HepG2 (cell line): Measurements from ENCODE around the gene CDH11. TPM values are rescaled to one million over a fixed set of nuclear protein-coding genes. Genes with fewer than 3 reads are reported as not detected.

ENCODE experiments used
- ATAC-seq: fragments of 200-7000 bp; cut with Tn5 transposase; 3 replicates; pipeline ENCODE4 v1.9.1; 2020; ENCODE audit warnings: mild to moderate bottlenecking, moderate library complexity
- BruUV-seq: library from RNA; stranded (reverse); fragments of 400-500 nt; replicated peaks from 2 replicates; lab custom pipeline; 2021; lab: Mats Ljungman, UMichigan
- CTCF ChIA-PET: fragments of 300-600 bp; formaldehyde crosslinking; extraction: SDS; loops from one replicate; lab custom pipeline; 2021; ENCODE audit warnings: low total read pairs, inconsistent platforms, low intra/inter-chr PET ratio; lab: Yijun Ruan, JAX
- POLR2A ChIA-PET: fragments of 350-600 bp; sonication (Branson Sonifier 250); formaldehyde crosslinking; loops from one replicate; lab custom pipeline; 2020; ENCODE audit warnings: antibody characterized with exemption, inconsistent platforms; lab: Yijun Ruan, JAX
- DNase-seq: peaks from one replicate; pipeline ENCODE4 v3.0.0-alpha.2; 2015; ENCODE audit warnings: low spot score
- FAIRE-seq: peaks from 3 replicates; lab custom pipeline; 2011; peaks lifted over from hg19 to GRCh38; lab: Jason Lieb, UNC
- H2AFZ ChIP-seq: one replicate; pipeline ENCODE4 v1.6.1; 2011; ENCODE audit warnings: low read length, inconsistent platforms
- H3K27ac ChIP-seq: fragments of 300-600 bp; 3 replicates; pipeline ENCODE4 v1.8.0; 2011; ENCODE audit warnings: mixed run types, mild to moderate bottlenecking, mixed read lengths, low read length, inconsistent platforms; ENCODE audit not compliant: insufficient read depth; ENCODE audit errors: extremely low read length
- H3K27me3 ChIP-seq, 2 experiments: fragments of 200-600 bp in 1 of 2; 2 replicates in 1 of 2; 3 replicates in 1 of 2; pipeline versions ENCODE4 v1.6.0 to v1.8.0; 2011; ENCODE audit warnings: low read length in 2 of 2, mild to moderate bottlenecking in 2 of 2, moderate library complexity in 2 of 2, inconsistent platforms in 1 of 2; ENCODE audit not compliant: insufficient read depth in 2 of 2, control insufficient read depth in 1 of 2
- H3K36me3 ChIP-seq, 2 experiments: fragments of 200-600 bp in 1 of 2; replicated peaks in 1 of 2; 2 replicates in 1 of 2; 3 replicates in 1 of 2; pipeline versions ENCODE4 v1.5.1 to v1.8.0; 2011; ENCODE audit warnings: low read length in 2 of 2, inconsistent platforms in 1 of 2; ENCODE audit not compliant: insufficient read depth in 2 of 2, control insufficient read depth in 1 of 2
- H3K4me1 ChIP-seq: 2 replicates; pipeline ENCODE4 v1.5.1; 2012; ENCODE audit warnings: low read length, inconsistent platforms; ENCODE audit not compliant: insufficient read depth
- H3K4me2 ChIP-seq: 2 replicates; pipeline ENCODE4 v1.6.0; 2011; ENCODE audit warnings: low read depth, low read length, inconsistent platforms
- H3K4me3 ChIP-seq, 3 experiments: fragments of 200-600 bp in 1 of 3; sonication (generic), shearing (Covaris generic) in 1 of 3; replicated peaks in 1 of 3; 2 replicates each; pipeline ENCODE4 v1.5.1; 2011 to 2016; ENCODE audit warnings: low read length in 3 of 3, inconsistent platforms in 2 of 3, low read depth in 2 of 3, mild to moderate bottlenecking in 2 of 3, control low read depth in 1 of 3, mixed read lengths in 1 of 3; ENCODE audit not compliant: insufficient read depth in 1 of 3
- H3K79me2 ChIP-seq: one replicate; pipeline ENCODE4 v1.6.1; 2011; ENCODE audit warnings: low read length, inconsistent platforms; ENCODE audit not compliant: insufficient read depth
- H3K9ac ChIP-seq: 2 replicates; pipeline ENCODE4 v1.6.0; 2011; ENCODE audit warnings: mild to moderate bottlenecking, low read depth, low read length, inconsistent platforms; ENCODE audit not compliant: insufficient read depth
- H3K9me3 ChIP-seq: 2 replicates; pipeline ENCODE4 v1.5.1; 2012; ENCODE audit warnings: mild to moderate bottlenecking, low read length
- H4K20me1 ChIP-seq: 2 replicates; pipeline ENCODE4 v1.6.0; 2011; ENCODE audit warnings: inconsistent platforms, mild to moderate bottlenecking, low read length, moderate library complexity; ENCODE audit not compliant: insufficient read depth
- ASH2L ChIP-seq: fragments of 300-600, 200-600 bp; sonication (generic); IDR thresholded peaks from 2 replicates; pipeline ENCODE4 v1.7.0; 2017; ENCODE audit warnings: low read depth, mild to moderate bottlenecking, moderate library complexity, mixed read lengths, low read length; ENCODE audit not compliant: insufficient read length
- MAFF ChIP-seq: IDR thresholded peaks from 2 replicates; pipeline ENCODE4 v1.6.1; 2011; ENCODE audit warnings: low read depth, low read length, improper control_type of control experiment
- PHB2 ChIP-seq: fragments of 450-650 bp; IDR thresholded peaks from 2 replicates; pipeline ENCODE4 v1.6.1; 2018; ENCODE audit not compliant: partially characterized antibody
- REPIN1 ChIP-seq: sonication (generic); formaldehyde crosslinking; IDR thresholded peaks from 2 replicates; pipeline ENCODE4 v1.8.0; 2022; ENCODE audit warnings: missing genetic modification reagents, low read depth, mild to moderate bottlenecking, borderline replicate concordance
- SCMH1 ChIP-seq: sonication (generic); formaldehyde crosslinking; IDR thresholded peaks from 2 replicates; pipeline ENCODE4 v1.9.0; 2021; ENCODE audit warnings: missing genetic modification reagents, mild to moderate bottlenecking, borderline replicate concordance
- THAP11 ChIP-seq: IDR thresholded peaks from 2 replicates; pipeline ENCODE4 v1.6.1; 2016; ENCODE audit warnings: missing biosample characterization, missing genetic modification reagents
- ZFYVE20 ChIP-seq: sonication (generic); formaldehyde crosslinking; IDR thresholded peaks from 2 replicates; pipeline ENCODE4 v1.8.0; 2023; ENCODE audit warnings: low read depth, mild to moderate bottlenecking, moderate library complexity, missing genetic modification reagents, borderline replicate concordance
- ZNF121 ChIP-seq: sonication (generic); formaldehyde crosslinking; IDR thresholded peaks from 2 replicates; pipeline ENCODE4 v1.5.0; 2020; ENCODE audit warnings: mild to moderate bottlenecking, missing genetic modification reagents
- ZNF256 ChIP-seq: sonication (generic); formaldehyde crosslinking; conservative IDR thresholded peaks from 2 replicates; pipeline ENCODE4 v1.4.0; 2020; ENCODE audit warnings: missing genetic modification reagents
- ZNF432 ChIP-seq: sonication (generic); formaldehyde crosslinking; IDR thresholded peaks from 2 replicates; pipeline ENCODE4 v1.5.0; 2020; ENCODE audit warnings: missing genetic modification reagents, mild to moderate bottlenecking, borderline replicate concordance
- WGBS: methylation state at CpG from one replicate; pipeline ENCODE4 v1.1.6; 2017; ENCODE audit warnings: low lambda C conversion rate; 5-methylcytosine and 5-hydroxymethylcytosine counted together
- in situ Hi-C: cut with HindIII; loops from 2 replicates; pipeline ENCODE4 v1.10.0; 2017; ENCODE audit warnings: low pct_unique_long_range_greater_than_20kb; ENCODE audit not compliant: extremely low pct_ligation_motif_present
- intact Hi-C: fragments of 100-400 bp; cut with micrococcal nuclease; formaldehyde crosslinking; loops from one replicate; pipeline ENCODE4 v1.10.0; 2022; ENCODE audit not compliant: unreplicated experiment
- polyA plus RNA-seq, 8 experiments: library from polyadenylated mRNA; depleted of rRNA in 3 of 8; stranded (reverse) in 7 of 8; unstranded in 1 of 8; fragments of >200 nt; fragmentation: Illumina TruSeq in 4 of 8; extraction: Trizol in 4 of 8; gene quantifications; 2 replicates each; pipeline versions ENCODE4 v1.2.1 to v1.2.3, GENCODE V29; 2011 to 2016; ENCODE audit warnings: low read depth in 4 of 8, missing spikeins in 1 of 8, mixed read lengths in 1 of 8; ENCODE audit not compliant: insufficient read depth in 1 of 8
- total RNA-seq, 5 experiments: library from RNA; depleted of rRNA; stranded (reverse); fragments of >200 nt; fragmentation: Illumina TruSeq; extraction: Trizol; gene quantifications; 2 replicates each; pipeline ENCODE4 v1.2.3, GENCODE V29; 2016; ENCODE audit warnings: low read depth in 1 of 5
- TF ChIP-seq, protein P1 (sequence below): sonication (generic); formaldehyde crosslinking; IDR thresholded peaks from 2 replicates; pipeline ENCODE4 v1.4.0; 2020; ENCODE audit warnings: mild to moderate bottlenecking, missing genetic modification reagents

CDH11 gene
- total and polyA plus RNA-seq, 2 of the 13 experiments (the other 11 are each of a cell fraction or from before 2014, with no cell fraction given), result not detected

- H3K36me3 ChIP-seq, result no peaks in the 10 kb centered on the region
- no peak overlapping the region for H2AFZ ChIP-seq
- TF ChIP-seq ASH2L, result no peak
- TF ChIP-seq ZFYVE20 (CRISPR knock-in tag), result no peak
- no peak for TF ChIP-seq THAP11 (CRISPR knock-in tag)
- no peak for TF ChIP-seq ZNF256 (CRISPR knock-in tag)
- TF ChIP-seq MAFF, result no peak
- TF ChIP-seq, all 625 proteins: peak for 0
- no TSS peak for BruUV-seq
- ATAC-seq (no peak), FAIRE-seq (no peak), DNase-seq (no peak)
- no peaks in the 10 kb centered on the region for H3K4me1 ChIP-seq
- no peaks in the 10 kb centered on the region for H3K27me3 ChIP-seq
- H3K27ac ChIP-seq, result no peak overlapping the region
- intact Hi-C loops (no loop called here), in situ Hi-C loops (no loop called here)
- H4K20me1 ChIP-seq, result no peaks in the 10 kb centered on the region
- H3K79me2 ChIP-seq, result no peaks in the 10 kb centered on the region
- WGBS, result 1% methylated on average over 4 of the region's 4 CpGs
- POLR2A ChIA-PET, result no interaction called here
- CTCF ChIA-PET, result no interaction called here
- H3K9me3 ChIP-seq, result peaks cover 3% of the 10 kb centered on the region; the same call in 1 of the 2 replicates
- H3K9ac ChIP-seq, result no peak overlapping the region
- H3K4me2 ChIP-seq, result no peak overlapping the region
- H3K4me3 ChIP-seq, result no peak overlapping the region
These were observed 150.7 kb downstream of the CDH11 start for GRCh38 chr16:64971171-64971570.

DNA sequence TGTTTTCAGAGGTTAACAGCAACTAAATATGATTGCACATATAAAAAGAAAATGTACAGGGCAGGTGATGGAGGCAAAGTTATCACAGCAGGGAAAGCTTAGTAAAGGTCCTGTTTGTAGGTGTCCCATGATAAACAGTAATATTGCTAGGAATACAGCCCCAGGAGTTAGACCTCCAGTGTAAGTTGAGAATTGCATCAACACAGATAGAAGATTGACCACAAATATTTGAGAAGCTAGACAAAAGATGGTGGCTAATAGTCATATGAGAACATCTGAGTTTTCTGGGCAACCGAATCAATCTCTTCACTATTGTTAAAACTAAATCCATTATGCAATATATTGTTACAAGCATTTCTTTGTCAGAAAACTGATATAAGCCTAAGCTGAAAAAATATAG is 152.6 kb downstream of the CDH11 start:
- ATAC-seq (no peak), DNase-seq (no peak), FAIRE-seq (no peak)
- Histone ChIP-seq H3K4me1 (no peaks in the 10 kb centered on the region), H2AFZ (no peak overlapping the region), H3K9me3 (no peaks in the 10 kb centered on the region; the same call in 1 of the 2 replicates), H3K4me2 (no peak overlapping the region), H3K36me3 (no peaks in the 10 kb centered on the region), H4K20me1 (no peaks in the 10 kb centered on the region), H3K9ac (no peak overlapping the region), H3K4me3 (no peak overlapping the region), H3K27me3 (no peaks in the 10 kb centered on the region), H3K27ac (no peak overlapping the region), H3K79me2 (no peaks in the 10 kb centered on the region)
- in situ Hi-C loops (no loop called here), intact Hi-C loops (no loop called here)
- 10% methylated on average over 1 of the region's 1 CpG for WGBS
- BruUV-seq, result no TSS peak
- ChIA-PET POLR2A (no interaction called here), CTCF (no interaction called here)
- TF ChIP-seq PHB2 (no peak), REPIN1 (CRISPR knock-in tag) (no peak), SCMH1 (no peak), ZNF432 (CRISPR knock-in tag) (no peak), ZNF256 (CRISPR knock-in tag) (no peak), ZNF121 (CRISPR knock-in tag) (no peak)
- TF ChIP-seq, protein P1, sequence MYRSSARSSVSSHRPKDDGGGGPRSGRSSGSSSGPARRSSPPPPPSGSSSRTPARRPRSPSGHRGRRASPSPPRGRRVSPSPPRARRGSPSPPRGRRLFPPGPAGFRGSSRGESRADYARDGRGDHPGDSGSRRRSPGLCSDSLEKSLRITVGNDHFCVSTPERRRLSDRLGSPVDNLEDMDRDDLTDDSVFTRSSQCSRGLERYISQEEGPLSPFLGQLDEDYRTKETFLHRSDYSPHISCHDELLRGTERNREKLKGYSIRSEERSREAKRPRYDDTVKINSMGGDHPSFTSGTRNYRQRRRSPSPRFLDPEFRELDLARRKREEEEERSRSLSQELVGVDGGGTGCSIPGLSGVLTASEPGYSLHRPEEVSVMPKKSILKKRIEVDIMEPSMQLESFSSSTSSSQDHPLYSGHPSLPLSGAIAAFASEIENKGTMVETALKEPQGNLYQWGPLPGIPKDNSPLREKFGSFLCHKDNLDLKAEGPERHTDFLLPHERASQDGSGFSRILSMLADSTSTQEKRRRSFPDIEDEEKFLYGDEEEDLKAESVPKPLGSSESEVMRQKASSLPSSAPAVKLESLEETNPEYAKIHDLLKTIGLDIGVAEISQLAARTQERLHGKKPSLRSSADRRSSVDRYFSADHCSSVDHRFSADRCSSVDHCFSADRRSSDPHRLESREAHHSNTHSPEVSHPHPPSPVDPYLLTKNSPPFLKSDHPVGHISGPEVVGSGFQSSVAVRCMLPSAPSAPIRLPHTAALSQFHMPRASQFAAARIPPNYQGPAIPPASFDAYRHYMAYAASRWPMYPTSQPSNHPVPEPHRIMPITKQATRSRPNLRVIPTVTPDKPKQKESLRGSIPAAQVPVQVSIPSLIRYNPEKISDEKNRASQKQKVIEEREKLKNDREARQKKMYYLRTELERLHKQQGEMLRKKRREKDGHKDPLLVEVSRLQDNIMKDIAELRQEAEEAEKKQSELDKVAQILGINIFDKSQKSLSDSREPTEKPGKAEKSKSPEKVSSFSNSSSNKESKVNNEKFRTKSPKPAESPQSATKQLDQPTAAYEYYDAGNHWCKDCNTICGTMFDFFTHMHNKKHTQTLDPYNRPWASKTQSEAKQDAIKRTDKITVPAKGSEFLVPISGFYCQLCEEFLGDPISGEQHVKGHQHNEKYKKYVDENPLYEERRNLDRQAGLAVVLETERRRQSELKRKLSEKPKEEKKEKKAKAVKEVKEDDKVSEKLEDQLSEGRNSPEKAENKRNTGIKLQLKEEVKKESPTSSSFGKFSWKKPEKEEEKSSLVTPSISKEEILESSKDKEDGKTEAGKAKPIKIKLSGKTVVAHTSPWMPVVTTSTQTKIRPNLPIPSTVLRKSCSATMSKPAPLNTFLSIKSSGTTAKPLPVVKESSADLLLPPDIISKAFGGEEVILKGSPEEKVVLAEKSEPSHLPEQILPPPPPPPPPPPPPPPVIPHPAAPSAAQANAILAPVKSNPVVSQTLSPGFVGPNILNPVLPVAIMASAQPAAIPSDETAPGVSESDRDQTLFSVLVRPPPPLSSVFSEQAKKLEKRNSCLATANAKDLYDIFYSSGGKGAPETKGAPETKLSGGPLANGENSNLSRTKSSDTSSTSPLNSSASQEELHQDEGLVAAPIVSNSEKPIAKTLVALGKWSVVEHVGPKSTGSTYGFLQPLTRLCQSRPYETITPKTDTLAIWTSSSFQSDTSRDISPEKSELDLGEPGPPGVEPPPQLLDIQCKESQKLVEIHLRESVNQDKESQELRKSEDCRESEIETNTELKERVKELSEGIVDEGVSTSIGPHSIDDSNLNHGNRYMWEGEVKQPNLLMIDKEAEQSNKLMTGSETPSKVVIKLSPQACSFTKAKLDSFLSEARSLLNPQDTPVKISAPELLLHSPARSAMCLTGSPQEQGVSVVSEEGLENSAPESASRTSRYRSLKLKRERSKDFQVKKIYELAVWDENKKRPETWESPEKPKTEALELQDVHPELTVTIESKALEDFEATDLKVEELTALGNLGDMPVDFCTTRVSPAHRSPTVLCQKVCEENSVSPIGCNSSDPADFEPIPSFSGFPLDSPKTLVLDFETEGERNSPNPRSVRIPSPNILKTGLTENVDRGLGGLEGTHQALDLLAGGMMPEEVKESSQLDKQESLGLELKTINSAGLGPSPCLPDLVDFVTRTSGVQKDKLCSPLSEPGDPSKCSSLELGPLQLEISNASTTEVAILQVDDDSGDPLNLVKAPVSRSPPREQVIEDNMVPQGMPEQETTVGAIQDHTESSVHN, result no peak
